ENCODE measurements around the gene PACSIN2. TPM values are rescaled to one million over a fixed set of nuclear protein-coding genes. Genes with fewer than 3 reads are reported as not detected.

The PACSIN2 gene
- total RNA-seq, 1 donor from 2014 or later: 128 TPM

- H3K4me3 ChIP-seq: no peak overlapping the region
- no peaks in the 10 kb centered on the region for H3K4me1 ChIP-seq
- ATAC-seq (no peak), DNase-seq (no peak)
- no peaks in the 10 kb centered on the region for H3K9me3 ChIP-seq
- H3K27ac ChIP-seq: no peak overlapping the region
- H3K27me3 ChIP-seq: no peaks in the 10 kb centered on the region
- no peak for TF ChIP-seq CTCF (IDR thresholded peaks at IDR 0.05)
- H3K36me3 ChIP-seq: no peaks in the 10 kb centered on the region
- intact Hi-C loops (cut with DNase I): no loop called here
Observed at GRCh38 chr22:43047605-43048004, 32.7 kb upstream of the PACSIN2 start.

- Histone ChIP-seq H3K36me3 (no peaks in the 10 kb centered on the region), H3K27ac (no peak overlapping the region), H3K27me3 (no peaks in the 10 kb centered on the region), H3K4me1 (no peaks in the 10 kb centered on the region), H3K4me3 (no peak overlapping the region), H3K9me3 (no peaks in the 10 kb centered on the region)
- no peak for TF ChIP-seq CTCF (IDR thresholded peaks at IDR 0.05)
- DNase-seq (no peak), ATAC-seq (no peak)
- intact Hi-C loops (cut with DNase I): no loop called here
Observed at GRCh38 chr22:43044290-43044712, 29.4 kb upstream of the PACSIN2 start.

- H3K27ac ChIP-seq: no peak overlapping the region
- H3K27me3 ChIP-seq: no peaks in the 10 kb centered on the region
- no peaks in the 10 kb centered on the region for H3K9me3 ChIP-seq
- no peak for TF ChIP-seq CTCF (IDR thresholded peaks at IDR 0.05)
- H3K4me3 ChIP-seq: no peak overlapping the region
- ATAC-seq (no peak), DNase-seq (no peak)
- no peaks in the 10 kb centered on the region for H3K4me1 ChIP-seq
- no peaks in the 10 kb centered on the region for H3K36me3 ChIP-seq
- intact Hi-C loops (cut with DNase I): no loop called here
Observed at GRCh38 chr22:43042101-43042780, 27.3 kb upstream of the PACSIN2 start.

GRCh38 chr22:43039800-43040199 lies 24.9 kb upstream of the PACSIN2 start:
- DNase-seq (no peak), ATAC-seq (no peak)
- Histone ChIP-seq H3K36me3 (no peaks in the 10 kb centered on the region), H3K4me3 (no peak overlapping the region), H3K9me3 (no peaks in the 10 kb centered on the region), H3K27ac (no peak overlapping the region), H3K4me1 (no peaks in the 10 kb centered on the region), H3K27me3 (no peaks in the 10 kb centered on the region)
- intact Hi-C loops (cut with DNase I): no loop called here
- TF ChIP-seq CTCF (IDR thresholded peaks at IDR 0.05): no peak

- no peak for ATAC-seq
- no peaks in the 10 kb centered on the region for H3K9me3 ChIP-seq
- no peaks in the 10 kb centered on the region for H3K36me3 ChIP-seq
- intact Hi-C loops (cut with DNase I): no loop called here
- DNase-seq: no peak
- no peak overlapping the region for H3K4me3 ChIP-seq
- H3K27ac ChIP-seq: no peak overlapping the region
- no peaks in the 10 kb centered on the region for H3K27me3 ChIP-seq
- TF ChIP-seq CTCF (IDR thresholded peaks at IDR 0.05): no peak
- H3K4me1 ChIP-seq: no peaks in the 10 kb centered on the region
Observed at GRCh38 chr22:43038325-43038724, 23.4 kb upstream of the PACSIN2 start.
